BJ (cell line): ENCODE results near the gene NOX4. TPM values are rescaled to one million over a fixed set of nuclear protein-coding genes. Genes with fewer than 3 reads are reported as not detected.
A peak's percentile ranks its signal among the peaks of the same experiment; 100 is the strongest.
"Not testable (repeated sequence)": the region's sequence is repeated elsewhere in the genome, so short reads cannot be mapped to it uniquely, and the experiment has no call there.

Experiments used
- CTCF ChIA-PET: fragments of 350-600 bp; formaldehyde crosslinking; extraction: SDS; loops from one replicate; lab custom pipeline; 2021; ENCODE audit warnings: antibody characterized with exemption, inconsistent platforms; lab: Yijun Ruan, JAX
- POLR2A ChIA-PET: fragments of 300-600 bp; sonication (Branson Sonifier 250); formaldehyde crosslinking; extraction: SDS; loops from one replicate; lab custom pipeline; 2021; ENCODE audit warnings: antibody characterized with exemption; lab: Charles Lee
- DNase-seq: peaks from one replicate; pipeline ENCODE4 v3.0.0-alpha.2; 2011; ENCODE audit warnings: low read depth
- H3K27me3 ChIP-seq: 2 replicates; pipeline ENCODE4 v1.6.0; 2011; ENCODE audit warnings: low read length; ENCODE audit not compliant: control insufficient read depth, insufficient read depth
- H3K36me3 ChIP-seq: 2 replicates; pipeline ENCODE4 v1.5.1; 2011; ENCODE audit warnings: low read length; ENCODE audit not compliant: control insufficient read depth, insufficient read depth
- H3K4me3 ChIP-seq: 2 replicates; pipeline ENCODE4 v1.5.1; 2011; ENCODE audit warnings: low read depth, mild to moderate bottlenecking, control low read depth, low read length
- polyA plus RNA-seq: library from polyadenylated mRNA; depleted of rRNA; stranded (reverse); fragments of >200 nt; gene quantifications from 2 replicates; pipeline ENCODE4 v1.2.3, GENCODE V29; 2011; rRNA removed
- TF ChIP-seq, protein P1 (sequence below): IDR thresholded peaks from 2 replicates; pipeline ENCODE4 v1.5.1; 2011; ENCODE audit warnings: low read depth, mild to moderate bottlenecking, control low read depth, inconsistent platforms, low read length, moderate library complexity; ENCODE audit not compliant: insufficient read depth

NOX4 gene
- polyA plus RNA-seq, 1 experiment = 3.7 TPM

DNA sequence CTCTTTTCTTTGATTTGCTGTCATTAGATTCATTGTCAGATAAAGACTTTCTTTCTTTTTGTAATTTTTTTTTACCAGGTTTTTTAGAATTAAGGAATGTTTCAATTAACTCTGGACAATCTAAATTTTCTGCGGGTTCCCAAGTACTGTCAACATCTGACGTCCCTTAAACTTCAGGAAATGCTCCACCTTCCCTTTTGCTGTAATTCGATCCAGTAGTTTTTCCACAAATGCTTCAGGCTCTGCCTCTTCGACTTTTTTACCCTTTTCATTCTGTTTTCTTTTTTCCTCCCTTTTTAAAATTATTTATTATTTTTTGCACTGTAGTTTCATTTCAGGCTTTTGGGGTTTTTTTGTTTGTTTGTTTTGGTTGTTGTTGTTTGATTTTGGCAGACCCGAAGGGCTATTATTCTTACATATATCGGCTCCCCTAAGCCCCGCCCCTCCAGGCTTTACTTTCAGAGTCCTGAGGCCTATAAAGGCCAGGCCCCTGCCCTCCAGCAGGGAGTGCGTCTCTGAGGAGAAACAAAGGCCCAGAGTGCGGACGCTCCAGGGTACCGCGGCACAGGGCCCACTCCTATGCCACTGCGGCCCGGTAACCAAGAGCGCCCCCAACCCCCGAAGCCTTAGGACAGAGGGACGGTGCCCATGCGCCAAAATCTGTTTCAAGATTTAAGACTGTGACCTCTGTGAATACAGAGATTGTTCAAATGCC is 197.1 kb downstream of the NOX4 start:
- no peaks in the 10 kb centered on the region for H3K36me3 ChIP-seq
- no peaks in the 10 kb centered on the region for H3K27me3 ChIP-seq
- TF ChIP-seq, protein P1, sequence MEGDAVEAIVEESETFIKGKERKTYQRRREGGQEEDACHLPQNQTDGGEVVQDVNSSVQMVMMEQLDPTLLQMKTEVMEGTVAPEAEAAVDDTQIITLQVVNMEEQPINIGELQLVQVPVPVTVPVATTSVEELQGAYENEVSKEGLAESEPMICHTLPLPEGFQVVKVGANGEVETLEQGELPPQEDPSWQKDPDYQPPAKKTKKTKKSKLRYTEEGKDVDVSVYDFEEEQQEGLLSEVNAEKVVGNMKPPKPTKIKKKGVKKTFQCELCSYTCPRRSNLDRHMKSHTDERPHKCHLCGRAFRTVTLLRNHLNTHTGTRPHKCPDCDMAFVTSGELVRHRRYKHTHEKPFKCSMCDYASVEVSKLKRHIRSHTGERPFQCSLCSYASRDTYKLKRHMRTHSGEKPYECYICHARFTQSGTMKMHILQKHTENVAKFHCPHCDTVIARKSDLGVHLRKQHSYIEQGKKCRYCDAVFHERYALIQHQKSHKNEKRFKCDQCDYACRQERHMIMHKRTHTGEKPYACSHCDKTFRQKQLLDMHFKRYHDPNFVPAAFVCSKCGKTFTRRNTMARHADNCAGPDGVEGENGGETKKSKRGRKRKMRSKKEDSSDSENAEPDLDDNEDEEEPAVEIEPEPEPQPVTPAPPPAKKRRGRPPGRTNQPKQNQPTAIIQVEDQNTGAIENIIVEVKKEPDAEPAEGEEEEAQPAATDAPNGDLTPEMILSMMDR = no peak
- POLR2A ChIA-PET = no interaction called here
- peak overlapping the region; percentile 1; the same call in 1 of the 2 replicates for H3K4me3 ChIP-seq
- no peak for DNase-seq
- CTCF ChIA-PET = no interaction called here

DNA sequence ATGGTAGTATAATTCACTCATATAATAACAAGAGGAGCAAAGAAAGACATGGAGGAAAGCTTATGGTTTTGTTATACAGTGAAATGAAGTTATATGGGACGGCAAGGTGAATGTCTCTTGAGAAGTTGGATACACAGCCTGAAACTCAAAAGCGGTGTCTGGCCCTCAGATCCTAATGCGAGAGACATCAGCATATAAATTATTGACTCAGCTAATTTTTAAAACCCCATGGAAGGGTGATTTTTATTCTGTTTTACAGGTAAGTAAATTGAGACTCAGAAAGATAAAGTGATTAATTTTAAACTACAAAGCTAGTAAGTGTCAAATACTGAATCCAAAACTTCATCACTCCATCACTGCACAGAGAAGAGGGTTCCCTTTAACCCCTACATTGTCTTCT is 203.2 kb downstream of the NOX4 start:
- H3K4me3 ChIP-seq, CTCF ChIA-PET, POLR2A ChIA-PET, H3K27me3 ChIP-seq, DNase-seq, H3K36me3 ChIP-seq: not testable (repeated sequence)

DNA sequence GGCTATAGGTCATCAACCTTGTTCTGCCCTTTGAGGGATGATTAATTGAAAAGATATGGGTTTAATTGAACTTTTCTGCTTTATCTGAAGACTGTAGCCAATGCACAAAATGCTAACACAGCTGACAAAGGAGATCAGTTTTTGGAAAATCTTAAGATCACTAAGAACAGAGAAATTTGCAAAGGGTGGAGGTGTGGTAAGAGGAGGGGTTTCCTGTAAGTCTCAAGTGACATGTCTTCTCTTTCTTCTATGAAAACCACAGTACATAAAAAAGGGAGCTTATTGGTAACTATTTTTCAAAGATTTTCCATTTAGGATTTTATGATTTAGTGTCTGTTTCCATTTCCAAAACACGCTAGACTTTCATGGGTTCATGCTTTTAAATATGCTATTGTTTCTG is 204.6 kb downstream of the NOX4 start:
- H3K27me3 ChIP-seq, H3K4me3 ChIP-seq, H3K36me3 ChIP-seq, CTCF ChIA-PET, POLR2A ChIA-PET, DNase-seq: not testable (repeated sequence)

DNA sequence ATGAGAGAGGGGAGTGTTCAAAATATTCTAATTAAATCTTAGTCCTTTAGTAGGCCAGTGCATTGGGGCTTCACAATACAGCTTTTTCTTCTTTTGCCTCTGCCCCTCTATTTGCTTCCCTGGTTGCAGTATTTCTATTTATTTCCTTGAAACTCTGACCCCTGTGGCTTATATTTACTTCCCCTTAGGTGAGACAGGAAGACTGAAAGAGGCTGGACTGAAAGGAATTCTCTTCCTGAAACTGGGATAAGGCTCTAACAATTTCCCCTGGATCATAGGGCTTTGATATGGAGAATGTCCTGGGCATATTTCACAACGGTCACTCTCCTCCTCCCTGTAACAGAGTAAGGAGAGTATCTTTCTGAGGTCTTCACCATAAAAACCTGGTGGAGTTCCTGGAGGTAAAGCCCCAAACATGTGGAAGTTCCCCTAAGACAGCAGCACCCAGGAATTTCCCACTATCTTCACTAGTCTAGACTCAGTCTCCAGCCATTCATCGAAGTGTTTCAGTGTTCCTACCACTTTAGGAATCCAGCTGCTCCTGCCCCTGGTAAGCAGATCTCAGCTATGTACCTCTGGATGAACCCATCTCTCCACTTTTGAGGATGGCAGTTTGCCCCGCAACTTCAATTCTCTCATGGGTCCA is 210.0 kb downstream of the NOX4 start:
- CTCF ChIA-PET, H3K4me3 ChIP-seq, H3K36me3 ChIP-seq, POLR2A ChIA-PET, H3K27me3 ChIP-seq, DNase-seq: not testable (repeated sequence)

DNA sequence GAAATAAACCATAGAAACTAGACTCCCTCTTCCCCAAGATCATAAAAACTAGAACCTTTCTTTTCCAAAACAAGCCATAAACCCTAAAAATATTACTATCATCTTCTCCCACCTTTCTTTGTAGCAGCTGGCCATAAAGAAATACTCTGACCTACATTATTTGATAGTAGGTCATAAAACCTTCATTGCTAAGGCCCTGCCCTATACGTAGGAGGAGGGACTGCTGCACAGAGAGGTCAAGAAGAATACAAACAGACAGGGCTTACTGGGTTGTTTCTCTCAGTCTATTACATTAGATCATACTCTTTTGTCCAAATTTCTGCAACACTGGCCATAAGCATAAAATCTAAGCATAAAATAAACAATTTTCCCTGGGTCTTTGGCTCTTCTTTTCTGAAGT is 212.0 kb downstream of the NOX4 start:
- DNase-seq = no peak
- TF ChIP-seq, protein P1 = no peak
- no peak overlapping the region for H3K4me3 ChIP-seq
- POLR2A ChIA-PET = no interaction called here
- CTCF ChIA-PET = no interaction called here
- no peaks in the 10 kb centered on the region for H3K27me3 ChIP-seq
- H3K36me3 ChIP-seq = no peaks in the 10 kb centered on the region

DNA sequence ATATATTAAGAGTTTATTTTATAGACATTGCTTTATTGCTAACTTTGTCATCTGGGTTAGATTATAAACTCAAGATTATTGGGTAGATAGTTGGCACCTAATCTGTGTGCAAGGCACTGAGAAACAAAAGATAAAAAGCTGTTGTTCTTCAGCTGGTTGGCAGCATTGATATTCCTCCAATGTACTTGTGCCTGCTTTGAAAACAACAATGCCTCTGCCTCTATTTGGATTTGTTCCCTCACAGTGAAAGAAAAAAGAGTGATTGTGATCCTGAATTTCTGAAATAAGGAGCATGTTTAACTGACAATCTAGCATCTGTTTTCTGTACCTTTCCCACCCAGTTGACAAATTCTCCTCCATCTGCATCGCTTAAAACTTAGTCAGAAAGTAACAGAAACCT is 215.2 kb downstream of the NOX4 start:
- H3K4me3 ChIP-seq = no peak overlapping the region
- DNase-seq = no peak
- no peaks in the 10 kb centered on the region for H3K27me3 ChIP-seq
- H3K36me3 ChIP-seq = no peaks in the 10 kb centered on the region
- POLR2A ChIA-PET = no interaction called here
- TF ChIP-seq, protein P1 = no peak
- CTCF ChIA-PET = no interaction called here

Other genes with a start within 250 kb of the NOX4 start
- not detected in 2 replicates for gene TRIM77, start 218.9 kb upstream of the NOX4 start, polyA plus RNA-seq